Measurements from ENCODE around the gene FAM117A. TPM values are rescaled to one million over a fixed set of nuclear protein-coding genes. Genes with fewer than 3 reads are reported as not detected.

Gene FAM117A
- total and polyA plus RNA-seq, 2 donors (not counting 1 experiment from before 2014, with no cell fraction given) = 93.4 to 162 TPM

DNA sequence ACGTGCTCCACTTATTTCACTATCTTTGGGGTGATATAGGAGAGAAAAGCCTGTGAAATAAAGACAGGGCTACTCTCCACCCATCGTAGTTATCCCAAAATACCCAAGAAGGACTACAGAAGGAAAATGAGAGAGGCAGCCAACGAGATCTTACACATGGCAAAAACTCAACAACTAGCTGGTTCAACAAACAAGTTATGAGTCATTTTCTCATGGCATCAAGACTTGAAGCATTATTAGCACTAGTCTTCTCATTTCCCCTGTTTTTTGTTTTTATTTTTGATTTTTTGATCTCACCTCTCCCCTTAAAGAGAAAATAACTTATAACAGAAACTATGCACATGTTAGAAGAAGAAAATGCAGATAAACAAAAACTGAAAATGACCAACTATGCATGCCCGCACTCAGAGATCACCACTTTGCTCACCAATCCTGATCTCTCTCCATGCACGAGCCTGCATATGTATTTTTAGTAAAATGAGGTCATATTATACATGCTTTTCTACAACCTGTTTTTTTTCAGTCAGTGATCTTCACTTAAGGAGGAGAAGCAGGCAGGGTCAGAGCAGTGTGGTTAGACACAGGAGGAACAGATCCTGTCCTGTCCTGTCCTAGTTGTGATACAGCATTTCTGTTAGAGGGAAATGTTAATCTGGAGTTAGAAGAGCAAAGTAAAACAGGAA lies 22.8 kb downstream of the FAM117A start:
- 63% methylated on average over 2 of the region's 5 CpGs for WGBS (ENCODE audit: insufficient coverage)
- POLR2A ChIA-PET = interaction anchor here (1.2 to 4.5 kb wide), 3 partner anchors 11 to 33 kb away, joined by 5 to 55 read pairs (median 6); partner anchors contain the start of genes FAM117A and SLC35B1
- CTCF ChIA-PET = interaction anchor here (0.8 to 3.1 kb wide), 4 partner anchors 21 to 411 kb away, joined by 3 to 19 read pairs (median 6); partner anchors contain the start of genes FAM117A and SLC35B1
- peaks cover 89% of the 10 kb centered on the region for H3K4me1 Mint-ChIP-seq
- H3K4me2 ChIP-seq (replicated peaks; ENCODE audit: low read depth, low read length, poor library complexity, severe bottlenecking) = peak overlapping the region; percentile 76
- peak overlapping the region; percentile 100 for H3K27ac Mint-ChIP-seq
- H3K4me3 Mint-ChIP-seq = peak overlapping the region; percentile 87
- peak overlapping the region; percentile 66 for H3K9ac ChIP-seq (ENCODE audit: low read length)
- peak overlapping the region in 4 of 5 experiments; percentile 18 to 57 (median 50) for H3K4me3 ChIP-seq (ENCODE audit: control extremely low read depth in 1 of 5, extremely low read depth in 1 of 5, insufficient read depth in 1 of 5, low read depth in 2 of 5, low read length in 4 of 5)
- TF ChIP-seq EZH2 (IDR thresholded peaks at IDR 0.05; ENCODE audit: borderline replicate concordance, insufficient read depth, low read depth, low read length, poor library complexity, severe bottlenecking) = no peak
- no peak for TF ChIP-seq CTCF (IDR thresholded peaks at IDR 0.05)
- no peaks in the 10 kb centered on the region for H4K20me1 ChIP-seq (ENCODE audit: control insufficient read depth, insufficient read depth, low read length, poor library complexity, severe bottlenecking)
- no peaks in the 10 kb centered on the region for H3K27me3 Mint-ChIP-seq
- no peaks in the 10 kb centered on the region for H3K27me3 ChIP-seq (replicated peaks in 1 of 4; ENCODE audit: control extremely low read depth in 1 of 4, control insufficient read depth in 3 of 4, insufficient read depth in 4 of 4, low read length in 3 of 4)
- intact Hi-C loops (cut with micrococcal nuclease) = no loop called here
- DNase-seq (peak; percentile 40), ATAC-seq (ENCODE audit: low read depth) (no peak)
- no peak overlapping the region for H2AFZ ChIP-seq (ENCODE audit: insufficient read depth, low read depth, low read length, poor library complexity, severe bottlenecking)
- no peaks in the 10 kb centered on the region for H3K9me3 Mint-ChIP-seq (ENCODE audit: insufficient read depth)
- H3K4me1 ChIP-seq (ENCODE audit: control insufficient read depth in 2 of 2, insufficient read depth in 2 of 2, low read length in 2 of 2) = peaks cover 90 to 98% of the 10 kb centered on the region in 2 donors
- peak overlapping the region; percentile 89 to 98 for H3K27ac ChIP-seq (ENCODE audit: low read length in 2 of 2)
- H3K79me2 ChIP-seq (ENCODE audit: control insufficient read depth, insufficient read depth, low read length) = peaks cover 96% of the 10 kb centered on the region
- H3K36me3 ChIP-seq (replicated peaks in 1 of 2; ENCODE audit: control extremely low read depth in 1 of 2, control insufficient read depth in 1 of 2, extremely low read depth in 1 of 2, insufficient read depth in 2 of 2, low read length in 1 of 2) = peaks cover 0 to 8% of the 10 kb centered on the region in 2 experiments
- H3K9me3 ChIP-seq (ENCODE audit: control extremely low read depth in 1 of 3, control insufficient read depth in 2 of 3, insufficient read depth in 1 of 3, low read length in 2 of 3) = no peaks in the 10 kb centered on the region

All from B cell (primary cell).